ENCODE results near the gene TLL2. TPM values are rescaled to one million over a fixed set of nuclear protein-coding genes. Genes with fewer than 3 reads are reported as not detected.

The TLL2 gene
- total and polyA plus RNA-seq, 3 experiments from 2014 or later: 0.09 TPM; not detected in 2

DNA sequence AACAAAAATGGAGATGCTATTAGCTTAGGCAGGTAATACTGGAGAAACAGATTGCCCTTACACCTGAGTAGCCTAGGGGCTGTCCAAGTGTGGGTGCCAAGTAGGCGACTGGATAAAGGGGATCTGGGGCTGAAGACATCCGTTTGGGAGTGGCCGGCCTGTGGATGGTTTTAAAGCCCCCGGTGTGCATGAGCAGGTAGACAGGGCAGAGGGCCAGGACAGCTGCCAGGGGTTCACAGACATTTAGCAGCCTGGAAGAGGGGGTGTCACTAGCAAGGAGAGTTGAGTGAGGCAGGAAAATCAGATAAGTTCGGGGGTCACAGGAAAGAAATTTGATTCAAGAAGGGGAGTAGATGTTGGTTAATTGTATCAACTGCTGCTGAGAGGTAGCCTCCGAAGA lies 153.4 kb downstream of the TLL2 start:
- Histone ChIP-seq H3K27ac (ENCODE audit: low read depth, low read length) (no peak overlapping the region), H3K36me3 (ENCODE audit: insufficient read depth, low read length) (no peaks in the 10 kb centered on the region), H3K9me3 (ENCODE audit: low read length) (no peaks in the 10 kb centered on the region), H3K4me3 (ENCODE audit: low read length) (no peak overlapping the region), H3K27me3 (ENCODE audit: insufficient read depth, low read length, poor library complexity, severe bottlenecking) (no peaks in the 10 kb centered on the region), H3K4me1 (ENCODE audit: insufficient read depth, low read length) (no peaks in the 10 kb centered on the region)
- DNase-seq: no peak
- no peaks in the 10 kb centered on the region for H3K4me1 Mint-ChIP-seq
- peaks cover 11 to 34% of the 10 kb centered on the region in 2 donors for H3K27me3 Mint-ChIP-seq
- H3K4me3 Mint-ChIP-seq: no peak overlapping the region
- CTCF ChIA-PET: no interaction called here
- peaks cover 0 to under 1% (median 0%) of the 10 kb centered on the region in 5 donors for H3K9me3 Mint-ChIP-seq
- no peaks in the 10 kb centered on the region for H3K36me3 Mint-ChIP-seq
- POLR2A ChIA-PET: no interaction called here
- H3K27ac Mint-ChIP-seq: no peak overlapping the region

DNA sequence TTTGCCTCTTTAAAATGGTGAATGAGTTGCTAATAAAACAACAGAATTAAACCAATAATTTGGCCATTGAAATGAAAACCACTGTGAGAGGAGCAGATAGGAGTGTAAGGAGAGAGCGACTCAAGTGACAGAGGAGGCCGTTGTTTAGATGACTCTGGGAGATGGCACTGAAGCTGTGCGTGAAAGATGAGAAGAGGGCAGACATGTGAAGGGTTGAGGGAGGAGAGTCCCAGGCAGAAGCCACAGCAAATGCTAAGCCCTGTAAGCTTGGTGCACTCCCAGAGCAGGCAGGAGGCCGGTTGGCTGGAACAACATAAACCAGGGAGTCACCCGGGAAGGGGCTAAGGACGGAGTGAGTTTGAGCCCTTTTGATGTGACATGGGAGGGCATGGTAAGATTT lies 154.1 kb downstream of the TLL2 start:
- no peak for DNase-seq

DNA sequence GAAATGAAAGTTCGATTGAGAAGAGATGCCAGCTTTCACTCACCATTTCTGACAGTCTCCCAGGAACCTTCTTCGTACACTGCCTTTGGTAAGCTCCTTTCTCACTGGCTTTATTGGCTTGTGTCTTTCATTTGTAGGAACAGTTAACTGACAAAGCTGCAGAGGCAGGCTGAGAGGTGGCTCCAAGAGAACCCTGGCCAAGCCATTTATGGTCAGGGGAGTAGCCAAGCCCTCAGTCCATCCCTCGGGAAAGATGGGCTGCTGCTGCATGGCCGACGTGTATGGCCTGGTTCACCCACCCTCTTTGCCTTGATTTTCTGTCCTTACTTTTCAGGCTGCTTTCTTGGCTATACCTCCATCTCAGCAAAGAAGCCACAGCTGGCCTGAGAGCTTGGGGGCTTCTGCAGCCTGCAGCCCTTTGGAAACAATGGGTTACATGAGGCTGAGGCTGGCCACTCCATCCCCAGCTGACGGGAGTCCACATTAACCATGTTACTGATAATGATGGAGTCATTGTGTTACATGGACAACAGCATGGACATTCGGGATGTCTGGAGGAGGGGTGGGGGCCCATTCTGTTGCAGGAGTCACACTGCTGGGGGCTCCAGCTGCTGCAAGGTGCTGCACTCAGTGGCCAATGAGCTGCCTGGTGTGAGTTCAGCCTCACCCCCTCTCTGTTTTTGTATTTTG lies 154.7 kb downstream of the TLL2 start, which contains the start of gene OPALIN:
Gene OPALIN (minus strand): TSS at position 152 of the 690 bp plus-strand sequence. CDS start 106 bp downstream, at position 46.
- Mint-ChIP-seq H3K36me3 (no peaks in the 10 kb centered on the region), H3K4me3 (no peak within 1 kb of the TSS), H3K27me3 (peaks cover 13 to 38% of the 10 kb centered on the region in 2 donors), H3K27ac (no peak within 1 kb of the TSS), H3K4me1 (no peaks in the 10 kb centered on the region), H3K9me3 (peaks cover 0 to 2% (median 0%) of the 10 kb centered on the region in 5 donors)
- POLR2A ChIA-PET: no interaction called here
- Histone ChIP-seq H3K27me3 (ENCODE audit: insufficient read depth, low read length, poor library complexity, severe bottlenecking) (no peaks in the 10 kb centered on the region), H3K4me3 (ENCODE audit: low read length) (no peak within 1 kb of the TSS), H3K9me3 (ENCODE audit: low read length) (no peaks in the 10 kb centered on the region), H3K4me1 (ENCODE audit: insufficient read depth, low read length) (no peaks in the 10 kb centered on the region), H3K27ac (ENCODE audit: low read depth, low read length) (no peak within 1 kb of the TSS), H3K36me3 (ENCODE audit: insufficient read depth, low read length) (no peaks in the 10 kb centered on the region)
- no peak for DNase-seq
- CTCF ChIA-PET: interaction anchor here (1.8 kb wide), 1 partner anchor 11 kb away, joined by 5 read pairs; no protein-coding TSS in a partner anchor

More for the DNA sequence above, 154.1 kb downstream of the TLL2 start:
- Histone ChIP-seq H3K9me3 (ENCODE audit: low read length) (no peaks in the 10 kb centered on the region), H3K36me3 (ENCODE audit: insufficient read depth, low read length) (no peaks in the 10 kb centered on the region), H3K27me3 (ENCODE audit: insufficient read depth, low read length, poor library complexity, severe bottlenecking) (no peaks in the 10 kb centered on the region), H3K4me3 (ENCODE audit: low read length) (no peak overlapping the region), H3K4me1 (ENCODE audit: insufficient read depth, low read length) (no peaks in the 10 kb centered on the region), H3K27ac (ENCODE audit: low read depth, low read length) (no peak overlapping the region)
- H3K9me3 Mint-ChIP-seq: peaks cover 0 to 2% (median 0%) of the 10 kb centered on the region in 5 donors
- no peak overlapping the region for H3K27ac Mint-ChIP-seq
- H3K4me3 Mint-ChIP-seq: no peak overlapping the region
- H3K27me3 Mint-ChIP-seq: peaks cover 13 to 38% of the 10 kb centered on the region in 2 donors
- no peaks in the 10 kb centered on the region for H3K36me3 Mint-ChIP-seq
- H3K4me1 Mint-ChIP-seq: no peaks in the 10 kb centered on the region
- ChIA-PET CTCF (interaction anchor here (1.8 kb wide), 1 partner anchor 11 kb away, joined by 5 read pairs; no protein-coding TSS in a partner anchor), POLR2A (no interaction called here)

DNA sequence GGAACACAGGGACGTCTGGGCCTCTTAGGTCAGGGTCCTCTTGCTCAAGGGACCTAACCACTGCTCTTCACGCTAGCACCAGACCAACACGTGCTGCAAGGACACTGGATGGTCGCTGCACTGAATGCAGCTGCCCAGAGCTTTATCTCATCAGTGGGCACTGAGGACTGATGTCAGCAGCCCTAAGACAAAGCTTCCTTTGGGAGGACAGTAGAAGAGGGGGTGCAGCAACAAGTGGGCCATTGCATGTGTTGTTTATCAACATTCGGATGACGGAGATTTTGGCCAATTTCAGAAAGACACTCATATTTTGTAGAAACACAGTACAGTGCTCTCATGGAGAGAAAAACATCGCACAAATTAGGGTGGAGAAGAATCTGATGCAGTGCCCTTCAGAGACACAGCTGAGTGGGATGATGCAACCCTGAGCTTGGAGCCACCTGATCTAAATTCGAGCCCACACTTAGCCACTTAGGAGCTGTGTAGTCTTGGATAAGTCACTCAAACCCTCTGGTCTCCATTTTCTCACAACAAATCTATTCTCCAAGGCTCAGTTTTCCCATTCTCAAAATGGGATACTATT lies 156.6 kb downstream of the TLL2 start:
- Mint-ChIP-seq H3K4me3 (no peak overlapping the region), H3K9me3 (peaks cover 0 to 2% (median 0%) of the 10 kb centered on the region in 5 donors), H3K27me3 (peaks cover 11 to 46% of the 10 kb centered on the region in 2 donors), H3K4me1 (no peaks in the 10 kb centered on the region), H3K27ac (peak overlapping the region in 1 of 8 donors; percentile 31), H3K36me3 (no peaks in the 10 kb centered on the region)
- no peak for DNase-seq
- no peak overlapping the region for H3K27ac ChIP-seq (ENCODE audit: low read depth, low read length)
- H3K4me3 ChIP-seq (ENCODE audit: low read length): no peak overlapping the region
- H3K27me3 ChIP-seq (ENCODE audit: insufficient read depth, low read length, poor library complexity, severe bottlenecking): peaks cover 4% of the 10 kb centered on the region
- no peaks in the 10 kb centered on the region for H3K9me3 ChIP-seq (ENCODE audit: low read length)
- H3K4me1 ChIP-seq (ENCODE audit: insufficient read depth, low read length): no peaks in the 10 kb centered on the region
- H3K36me3 ChIP-seq (ENCODE audit: insufficient read depth, low read length): no peaks in the 10 kb centered on the region
- ChIA-PET CTCF (interaction anchor here (0.8 to 1.1 kb wide), 3 partner anchors 8 to 13 kb away, joined by 3 to 4 read pairs (median 3); no protein-coding TSS in a partner anchor), POLR2A (no interaction called here)

DNA sequence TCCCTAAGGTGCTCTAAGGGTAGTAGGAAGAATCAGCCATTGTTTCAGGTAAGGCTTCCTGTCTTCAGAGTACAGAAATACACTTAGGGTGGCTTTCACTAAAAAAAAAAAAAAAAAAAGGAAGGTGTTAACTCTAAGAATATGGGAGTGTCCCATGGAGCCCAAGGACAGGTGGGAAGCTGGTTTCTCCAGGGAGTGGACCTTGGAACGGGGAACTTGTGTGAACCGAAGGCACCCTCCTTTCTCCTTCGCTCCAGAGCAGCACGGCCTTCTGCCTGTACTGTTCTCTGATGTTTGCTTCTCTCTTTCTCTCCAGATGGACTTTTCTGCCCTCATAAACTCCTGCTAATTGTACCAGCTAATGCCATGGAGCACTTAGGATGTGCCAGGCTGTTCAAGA lies 161.1 kb downstream of the TLL2 start:
- POLR2A ChIA-PET: no interaction called here
- Histone ChIP-seq H3K9me3 (ENCODE audit: low read length) (no peaks in the 10 kb centered on the region), H3K27me3 (ENCODE audit: insufficient read depth, low read length, poor library complexity, severe bottlenecking) (peaks cover 4% of the 10 kb centered on the region), H3K27ac (ENCODE audit: low read depth, low read length) (no peak overlapping the region), H3K36me3 (ENCODE audit: insufficient read depth, low read length) (no peaks in the 10 kb centered on the region), H3K4me1 (ENCODE audit: insufficient read depth, low read length) (no peaks in the 10 kb centered on the region), H3K4me3 (ENCODE audit: low read length) (no peak overlapping the region)
- Mint-ChIP-seq H3K27ac (no peak overlapping the region), H3K4me1 (no peaks in the 10 kb centered on the region), H3K27me3 (peaks cover 7 to 50% of the 10 kb centered on the region in 2 donors), H3K4me3 (no peak overlapping the region), H3K36me3 (no peaks in the 10 kb centered on the region), H3K9me3 (peaks cover 0 to 5% (median 0%) of the 10 kb centered on the region in 5 donors)
- CTCF ChIA-PET: interaction anchor here (1.2 kb wide), 1 partner anchor 18 kb away, joined by 3 read pairs; no protein-coding TSS in a partner anchor
- DNase-seq: no peak

DNA sequence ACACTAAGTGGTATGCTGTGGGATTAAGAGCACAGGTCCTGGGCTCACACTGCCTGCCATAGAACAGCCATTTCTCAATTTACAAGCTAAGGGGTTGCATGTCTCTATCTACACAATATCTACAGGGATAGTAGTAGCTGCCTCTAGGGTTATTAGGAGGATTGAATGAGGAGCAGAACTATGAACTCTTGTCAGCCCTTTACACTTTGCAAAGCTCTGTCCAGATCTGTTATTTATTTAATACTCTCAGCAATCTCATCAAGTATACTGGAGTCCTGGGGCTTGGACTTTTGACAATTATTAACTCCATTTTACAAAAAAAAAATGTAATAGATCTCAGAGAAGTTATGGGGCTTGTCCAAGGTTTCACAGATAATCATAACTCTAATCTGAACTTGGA lies 161.7 kb downstream of the TLL2 start:
- no peak for DNase-seq
- Histone ChIP-seq H3K4me3 (ENCODE audit: low read length) (no peak overlapping the region), H3K27ac (ENCODE audit: low read depth, low read length) (no peak overlapping the region), H3K9me3 (ENCODE audit: low read length) (no peaks in the 10 kb centered on the region), H3K4me1 (ENCODE audit: insufficient read depth, low read length) (no peaks in the 10 kb centered on the region), H3K36me3 (ENCODE audit: insufficient read depth, low read length) (no peaks in the 10 kb centered on the region), H3K27me3 (ENCODE audit: insufficient read depth, low read length, poor library complexity, severe bottlenecking) (peaks cover 4% of the 10 kb centered on the region)
- ChIA-PET CTCF (interaction anchor here (1.2 kb wide), 1 partner anchor 18 kb away, joined by 3 read pairs; no protein-coding TSS in a partner anchor), POLR2A (no interaction called here)
- no peak overlapping the region for H3K27ac Mint-ChIP-seq
- peaks cover 11 to 48% of the 10 kb centered on the region in 2 donors for H3K27me3 Mint-ChIP-seq
- H3K9me3 Mint-ChIP-seq: peaks cover 0 to 5% (median 0%) of the 10 kb centered on the region in 5 donors
- H3K4me3 Mint-ChIP-seq: no peak overlapping the region
- H3K4me1 Mint-ChIP-seq: no peaks in the 10 kb centered on the region
- H3K36me3 Mint-ChIP-seq: no peaks in the 10 kb centered on the region

DNA sequence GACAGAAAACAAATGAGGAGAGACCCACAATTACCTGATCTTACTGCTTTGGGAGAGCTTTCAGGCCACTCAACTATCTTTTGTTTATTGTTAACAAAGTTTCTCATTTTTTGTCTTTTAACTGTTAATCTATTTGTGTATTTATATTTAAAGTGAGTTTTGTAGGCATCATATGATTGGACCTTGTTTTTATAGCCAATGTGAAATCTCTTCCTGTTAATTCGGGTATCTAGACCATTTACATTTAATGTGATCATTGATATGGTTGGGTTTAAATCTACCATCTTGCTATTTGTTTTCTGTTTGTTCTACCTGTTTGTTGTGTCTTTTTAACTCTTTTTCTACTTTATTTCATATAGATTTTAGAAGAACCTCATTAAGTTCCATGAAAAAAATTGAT lies 167.4 kb downstream of the TLL2 start:
- Mint-ChIP-seq H3K9me3 (peaks cover 3 to 15% (median 9%) of the 10 kb centered on the region in 5 donors), H3K27ac (no peak overlapping the region), H3K36me3 (peaks cover 0 to 4% (median 0%) of the 10 kb centered on the region in 3 donors), H3K4me3 (no peak overlapping the region), H3K27me3 (peaks cover 17 to 39% of the 10 kb centered on the region in 2 donors), H3K4me1 (no peaks in the 10 kb centered on the region)
- Histone ChIP-seq H3K4me1 (ENCODE audit: insufficient read depth, low read length) (no peaks in the 10 kb centered on the region), H3K27me3 (ENCODE audit: insufficient read depth, low read length, poor library complexity, severe bottlenecking) (no peaks in the 10 kb centered on the region), H3K4me3 (ENCODE audit: low read length) (no peak overlapping the region), H3K9me3 (ENCODE audit: low read length) (no peaks in the 10 kb centered on the region), H3K36me3 (ENCODE audit: insufficient read depth, low read length) (no peaks in the 10 kb centered on the region), H3K27ac (ENCODE audit: low read depth, low read length) (no peak overlapping the region)
- DNase-seq: no peak
- ChIA-PET POLR2A (no interaction called here), CTCF (no interaction called here)

DNA sequence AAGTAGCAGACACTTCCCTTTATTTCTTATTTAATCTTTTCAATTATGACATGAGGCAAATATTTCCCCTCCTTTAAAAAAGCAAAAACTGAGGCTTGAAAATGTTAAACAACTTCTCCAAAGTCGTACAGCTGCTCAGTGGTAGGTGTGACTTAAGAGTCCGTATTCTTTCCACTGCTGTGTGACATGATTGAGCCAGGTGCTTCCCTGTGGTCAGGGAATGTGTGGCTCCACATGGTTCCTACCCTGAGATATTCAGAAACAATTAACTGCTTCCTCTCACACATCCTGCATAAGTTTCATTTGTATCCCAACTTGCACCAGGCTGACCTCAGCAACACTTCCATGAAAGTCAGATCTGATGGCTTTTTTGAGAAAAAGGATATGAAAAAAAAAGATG lies 168.5 kb downstream of the TLL2 start:
- Histone ChIP-seq H3K27me3 (ENCODE audit: insufficient read depth, low read length, poor library complexity, severe bottlenecking) (no peaks in the 10 kb centered on the region), H3K4me1 (ENCODE audit: insufficient read depth, low read length) (no peaks in the 10 kb centered on the region), H3K4me3 (ENCODE audit: low read length) (no peak overlapping the region), H3K36me3 (ENCODE audit: insufficient read depth, low read length) (no peaks in the 10 kb centered on the region), H3K27ac (ENCODE audit: low read depth, low read length) (no peak overlapping the region), H3K9me3 (ENCODE audit: low read length) (no peaks in the 10 kb centered on the region)
- peaks cover 17 to 39% of the 10 kb centered on the region in 2 donors for H3K27me3 Mint-ChIP-seq
- POLR2A ChIA-PET: no interaction called here
- CTCF ChIA-PET: no interaction called here
- DNase-seq: no peak
- no peak overlapping the region for H3K4me3 Mint-ChIP-seq
- no peaks in the 10 kb centered on the region for H3K4me1 Mint-ChIP-seq
- H3K27ac Mint-ChIP-seq: no peak overlapping the region
- peaks cover 3 to 15% (median 9%) of the 10 kb centered on the region in 5 donors for H3K9me3 Mint-ChIP-seq
- H3K36me3 Mint-ChIP-seq: peaks cover 0 to 4% (median 0%) of the 10 kb centered on the region in 3 donors

Measured in CD8-positive, alpha-beta memory T cell (primary cell).